HCT116 (cell line): ENCODE measurements around the gene CNKSR3.

Source experiments
- EZH2phosphoT487 ChIP-seq: fragments of 200-600 bp; IDR thresholded peaks from 2 replicates; pipeline ENCODE4 v1.6.1; 2018; ENCODE audit warnings: antibody characterized with exemption, borderline replicate concordance
- TCF7L2 ChIP-seq: IDR thresholded peaks from 2 replicates; pipeline ENCODE4 v1.7.0; 2011; ENCODE audit warnings: borderline replicate concordance, inconsistent platforms; ENCODE audit not compliant: insufficient read depth, insufficient read length; ENCODE audit errors: extremely low read depth
- TF ChIP-seq, protein P1 (sequence below), 3 experiments: fragments of 200-600 bp in 1 of 3; sonication (generic) in 1 of 3; IDR thresholded peaks in 2 of 3; conservative IDR thresholded peaks in 1 of 3; 2 replicates each; pipeline ENCODE4 v1.5.1; 2012 to 2017; ENCODE audit warnings: low read depth in 2 of 3, low read length in 2 of 3, antibody characterized with exemption in 1 of 3, borderline replicate concordance in 1 of 3, control low read depth in 1 of 3, mild to moderate bottlenecking in 1 of 3, mixed read lengths in 1 of 3, mixed run types in 1 of 3, moderate library complexity in 1 of 3; ENCODE audit not compliant: insufficient read depth in 1 of 3
- TF ChIP-seq, protein P2 (sequence below): IDR thresholded peaks from 2 replicates; pipeline ENCODE4 v1.6.1; 2012; ENCODE audit warnings: low read depth

DNA sequence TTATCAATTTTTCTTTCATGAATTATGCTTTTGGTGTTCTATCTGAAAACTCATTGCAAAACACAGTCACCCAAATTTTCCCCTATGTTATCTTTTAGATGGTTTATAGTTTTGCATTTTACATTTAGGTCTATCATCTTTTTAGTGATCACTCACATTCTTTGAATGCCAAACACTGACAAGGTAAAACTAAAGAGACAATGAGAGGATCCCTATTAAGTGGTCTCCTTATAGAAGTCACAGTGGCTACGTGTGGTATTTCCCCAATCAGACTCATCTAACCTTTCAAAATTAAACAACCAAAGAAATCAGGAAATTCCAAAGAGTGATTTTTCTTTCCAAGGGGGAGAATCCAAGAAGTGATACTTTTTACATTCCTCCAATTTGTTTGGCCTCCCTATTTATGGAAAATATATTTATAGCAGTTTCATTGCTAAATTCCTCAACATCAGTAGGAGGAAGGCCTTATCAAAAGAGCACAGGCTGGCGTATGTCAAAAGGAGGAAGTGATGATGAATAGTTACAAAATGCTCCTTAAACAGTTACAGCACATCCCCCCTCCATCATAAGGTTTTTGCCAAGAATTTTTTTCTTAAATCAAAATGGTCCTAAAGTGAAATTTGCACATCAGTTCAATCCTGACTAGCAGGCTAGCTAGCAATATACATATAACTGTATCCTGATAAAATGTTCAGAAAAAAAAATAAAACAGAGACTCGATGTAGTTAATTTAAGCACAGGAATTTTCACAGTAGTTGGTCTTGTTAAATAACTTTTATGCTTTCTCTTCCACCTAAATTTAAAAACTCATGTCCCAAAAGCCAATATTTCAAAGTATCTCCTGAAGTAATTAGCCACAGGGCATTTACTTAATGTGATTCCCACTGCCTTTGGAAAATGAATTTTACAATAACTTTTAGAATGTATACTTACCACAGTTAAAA is 77.7 kb downstream of the CNKSR3 start:
- TF ChIP-seq, protein P1, sequence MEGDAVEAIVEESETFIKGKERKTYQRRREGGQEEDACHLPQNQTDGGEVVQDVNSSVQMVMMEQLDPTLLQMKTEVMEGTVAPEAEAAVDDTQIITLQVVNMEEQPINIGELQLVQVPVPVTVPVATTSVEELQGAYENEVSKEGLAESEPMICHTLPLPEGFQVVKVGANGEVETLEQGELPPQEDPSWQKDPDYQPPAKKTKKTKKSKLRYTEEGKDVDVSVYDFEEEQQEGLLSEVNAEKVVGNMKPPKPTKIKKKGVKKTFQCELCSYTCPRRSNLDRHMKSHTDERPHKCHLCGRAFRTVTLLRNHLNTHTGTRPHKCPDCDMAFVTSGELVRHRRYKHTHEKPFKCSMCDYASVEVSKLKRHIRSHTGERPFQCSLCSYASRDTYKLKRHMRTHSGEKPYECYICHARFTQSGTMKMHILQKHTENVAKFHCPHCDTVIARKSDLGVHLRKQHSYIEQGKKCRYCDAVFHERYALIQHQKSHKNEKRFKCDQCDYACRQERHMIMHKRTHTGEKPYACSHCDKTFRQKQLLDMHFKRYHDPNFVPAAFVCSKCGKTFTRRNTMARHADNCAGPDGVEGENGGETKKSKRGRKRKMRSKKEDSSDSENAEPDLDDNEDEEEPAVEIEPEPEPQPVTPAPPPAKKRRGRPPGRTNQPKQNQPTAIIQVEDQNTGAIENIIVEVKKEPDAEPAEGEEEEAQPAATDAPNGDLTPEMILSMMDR (IDR thresholded peaks at IDR 0.05 in 2 of 3, conservative IDR thresholded peaks at IDR 0.05 in 1 of 3; ENCODE audit: borderline replicate concordance in 1 of 3, insufficient read depth in 1 of 3, low read depth in 2 of 3, low read length in 2 of 3): no peak
- TF ChIP-seq EZH2phosphoT487 (no peak), TCF7L2 (no peak)
- TF ChIP-seq, protein P2, sequence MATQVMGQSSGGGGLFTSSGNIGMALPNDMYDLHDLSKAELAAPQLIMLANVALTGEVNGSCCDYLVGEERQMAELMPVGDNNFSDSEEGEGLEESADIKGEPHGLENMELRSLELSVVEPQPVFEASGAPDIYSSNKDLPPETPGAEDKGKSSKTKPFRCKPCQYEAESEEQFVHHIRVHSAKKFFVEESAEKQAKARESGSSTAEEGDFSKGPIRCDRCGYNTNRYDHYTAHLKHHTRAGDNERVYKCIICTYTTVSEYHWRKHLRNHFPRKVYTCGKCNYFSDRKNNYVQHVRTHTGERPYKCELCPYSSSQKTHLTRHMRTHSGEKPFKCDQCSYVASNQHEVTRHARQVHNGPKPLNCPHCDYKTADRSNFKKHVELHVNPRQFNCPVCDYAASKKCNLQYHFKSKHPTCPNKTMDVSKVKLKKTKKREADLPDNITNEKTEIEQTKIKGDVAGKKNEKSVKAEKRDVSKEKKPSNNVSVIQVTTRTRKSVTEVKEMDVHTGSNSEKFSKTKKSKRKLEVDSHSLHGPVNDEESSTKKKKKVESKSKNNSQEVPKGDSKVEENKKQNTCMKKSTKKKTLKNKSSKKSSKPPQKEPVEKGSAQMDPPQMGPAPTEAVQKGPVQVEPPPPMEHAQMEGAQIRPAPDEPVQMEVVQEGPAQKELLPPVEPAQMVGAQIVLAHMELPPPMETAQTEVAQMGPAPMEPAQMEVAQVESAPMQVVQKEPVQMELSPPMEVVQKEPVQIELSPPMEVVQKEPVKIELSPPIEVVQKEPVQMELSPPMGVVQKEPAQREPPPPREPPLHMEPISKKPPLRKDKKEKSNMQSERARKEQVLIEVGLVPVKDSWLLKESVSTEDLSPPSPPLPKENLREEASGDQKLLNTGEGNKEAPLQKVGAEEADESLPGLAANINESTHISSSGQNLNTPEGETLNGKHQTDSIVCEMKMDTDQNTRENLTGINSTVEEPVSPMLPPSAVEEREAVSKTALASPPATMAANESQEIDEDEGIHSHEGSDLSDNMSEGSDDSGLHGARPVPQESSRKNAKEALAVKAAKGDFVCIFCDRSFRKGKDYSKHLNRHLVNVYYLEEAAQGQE: no peak
